Measurements from ENCODE around the gene CTNNBL1.
"Not testable (repeated sequence)": the region's sequence is repeated elsewhere in the genome, so short reads cannot be mapped to it uniquely, and the experiment has no call there.

The CTNNBL1 gene

GRCh38 chr20:37714978-37715672 lies 21.3 kb downstream of the CTNNBL1 start:
- no peaks in the 10 kb centered on the region for H3K9me3 ChIP-seq (ENCODE audit: severe bottlenecking)
- DNase-seq (ENCODE audit: low spot score) (no peak), ATAC-seq (ENCODE audit: low read depth) (peak; percentile 61; the same call in 2 of the 3 replicates)
- H3K36me3 ChIP-seq (ENCODE audit: low read depth) = no peaks in the 10 kb centered on the region
- TF ChIP-seq CTCF (IDR thresholded peaks at IDR 0.05; ENCODE audit: poor library complexity, severe bottlenecking) = no peak
- no peaks in the 10 kb centered on the region for H3K27me3 ChIP-seq (ENCODE audit: insufficient read depth, poor library complexity, severe bottlenecking)
- H3K4me1 ChIP-seq (ENCODE audit: insufficient read depth, poor library complexity, severe bottlenecking) = peaks cover 4% of the 10 kb centered on the region
- H3K4me3 ChIP-seq (ENCODE audit: severe bottlenecking) = no peak overlapping the region
- H3K27ac ChIP-seq (ENCODE audit: poor library complexity, severe bottlenecking) = no peak overlapping the region

- no peak overlapping the region for H3K4me3 ChIP-seq (ENCODE audit: severe bottlenecking)
- DNase-seq (ENCODE audit: low spot score) (no peak), ATAC-seq (ENCODE audit: low read depth) (no peak)
- no peak overlapping the region for H3K27ac ChIP-seq (ENCODE audit: poor library complexity, severe bottlenecking)
- no peaks in the 10 kb centered on the region for H3K36me3 ChIP-seq (ENCODE audit: low read depth)
- H3K27me3 ChIP-seq (ENCODE audit: insufficient read depth, poor library complexity, severe bottlenecking) = no peaks in the 10 kb centered on the region
- H3K4me1 ChIP-seq (ENCODE audit: insufficient read depth, poor library complexity, severe bottlenecking) = no peaks in the 10 kb centered on the region
- no peaks in the 10 kb centered on the region for H3K9me3 ChIP-seq (ENCODE audit: severe bottlenecking)
- TF ChIP-seq CTCF (IDR thresholded peaks at IDR 0.05; ENCODE audit: poor library complexity, severe bottlenecking) = no peak
Observed at GRCh38 chr20:37721751-37722150, 27.9 kb downstream of the CTNNBL1 start.

DNA sequence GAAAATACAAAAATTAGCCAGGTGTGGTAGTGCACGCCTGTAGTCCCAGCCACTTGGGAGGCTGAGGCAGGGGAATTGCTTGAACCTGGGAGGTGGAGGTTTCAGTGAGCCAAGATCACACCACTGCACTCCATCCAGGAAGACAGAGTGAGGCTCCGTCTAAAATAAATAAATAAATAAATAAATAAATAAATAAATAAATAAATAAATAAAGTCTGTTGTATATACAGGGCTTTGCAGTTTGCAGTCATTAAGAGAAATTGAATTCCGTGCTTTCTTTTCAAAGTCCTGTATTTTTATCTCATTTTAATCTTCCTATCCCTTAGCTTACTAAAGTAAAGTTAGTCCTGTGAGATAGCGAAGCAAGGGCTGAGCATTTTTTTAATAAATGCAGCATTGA lies 28.5 kb downstream of the CTNNBL1 start:
- ATAC-seq (ENCODE audit: low read depth); DNase-seq (ENCODE audit: low spot score); H3K9me3 ChIP-seq (ENCODE audit: severe bottlenecking); H3K36me3 ChIP-seq (ENCODE audit: low read depth); H3K4me3 ChIP-seq (ENCODE audit: severe bottlenecking); H3K4me1 ChIP-seq (ENCODE audit: insufficient read depth, poor library complexity, severe bottlenecking); H3K27me3 ChIP-seq (ENCODE audit: insufficient read depth, poor library complexity, severe bottlenecking); H3K27ac ChIP-seq (ENCODE audit: poor library complexity, severe bottlenecking): not testable (repeated sequence)

DNA sequence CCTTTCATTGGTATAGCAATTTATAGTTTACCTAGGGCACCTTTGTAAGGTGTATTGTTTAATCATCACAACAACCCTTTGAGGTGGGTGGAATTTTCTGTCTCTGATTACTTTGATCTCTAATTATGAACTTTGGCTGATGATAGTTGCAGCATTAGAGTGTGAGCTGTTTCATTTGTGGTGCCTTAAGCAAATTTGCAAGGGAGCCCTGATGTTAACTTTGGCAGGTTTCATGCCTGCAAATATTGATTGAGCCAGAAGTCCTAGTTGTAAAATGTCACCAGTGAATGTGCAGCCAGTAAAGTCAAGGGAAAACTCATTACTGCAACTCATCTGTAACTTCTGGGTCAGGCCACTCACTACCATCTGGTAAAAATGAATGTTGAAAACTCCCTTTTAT lies 29.8 kb downstream of the CTNNBL1 start:
- DNase-seq (ENCODE audit: low spot score) = no peak
- ATAC-seq (ENCODE audit: low read depth) = no peak
- H3K36me3 ChIP-seq (ENCODE audit: low read depth) = no peaks in the 10 kb centered on the region

GRCh38 chr20:37725165-37725564 lies 31.3 kb downstream of the CTNNBL1 start:
- no peak for ATAC-seq (ENCODE audit: low read depth)
- no peak for DNase-seq (ENCODE audit: low spot score)
- Histone ChIP-seq H3K27me3 (ENCODE audit: insufficient read depth, poor library complexity, severe bottlenecking) (no peaks in the 10 kb centered on the region), H3K4me3 (ENCODE audit: severe bottlenecking) (no peak overlapping the region), H3K9me3 (ENCODE audit: severe bottlenecking) (no peaks in the 10 kb centered on the region), H3K36me3 (ENCODE audit: low read depth) (no peaks in the 10 kb centered on the region), H3K4me1 (ENCODE audit: insufficient read depth, poor library complexity, severe bottlenecking) (peaks cover 11% of the 10 kb centered on the region), H3K27ac (ENCODE audit: poor library complexity, severe bottlenecking) (no peak overlapping the region)
- TF ChIP-seq CTCF (IDR thresholded peaks at IDR 0.05; ENCODE audit: poor library complexity, severe bottlenecking) = no peak

More for the DNA sequence above, 29.8 kb downstream of the CTNNBL1 start:
- no peaks in the 10 kb centered on the region for H3K9me3 ChIP-seq (ENCODE audit: severe bottlenecking)
- TF ChIP-seq CTCF (IDR thresholded peaks at IDR 0.05; ENCODE audit: poor library complexity, severe bottlenecking) = no peak
- H3K27ac ChIP-seq (ENCODE audit: poor library complexity, severe bottlenecking) = no peak overlapping the region
- no peaks in the 10 kb centered on the region for H3K4me1 ChIP-seq (ENCODE audit: insufficient read depth, poor library complexity, severe bottlenecking)
- H3K4me3 ChIP-seq (ENCODE audit: severe bottlenecking) = no peak overlapping the region
- H3K27me3 ChIP-seq (ENCODE audit: insufficient read depth, poor library complexity, severe bottlenecking) = no peaks in the 10 kb centered on the region
